Breast epithelium (tissue), 3 donors: Measurements from ENCODE around the gene ENKUR.

Experiments
- CTCF ChIP-seq, 3 donors: fragments of 450-650 bp; IDR thresholded peaks; one replicate each; pipeline ENCODE4 v1.5.1; 2016 to 2017; ENCODE audit warnings: antibody characterized with exemption in 3 of 3, mild to moderate bottlenecking in 3 of 3, moderate library complexity in 3 of 3
- POLR2A ChIP-seq: fragments of 450-650 bp; IDR thresholded peaks from one replicate; pipeline ENCODE4 v1.6.1; 2016; ENCODE audit warnings: antibody characterized with exemption, mild to moderate bottlenecking, moderate library complexity

- no peak for TF ChIP-seq CTCF (IDR thresholded peaks at IDR 0.05)
- no peak for TF ChIP-seq POLR2A
Measured at GRCh38 chr10:25063157-25063556, 47.2 kb upstream of the ENKUR start.
